Activated naive CD4-positive, alpha-beta T cell treated with Interleukin-2 at 50 U/mL for 16 hours (primary cell): ENCODE results near the gene KIRREL3.

ENCODE experiments used
- DNase-seq: peaks from one replicate; pipeline ENCODE4 v3.0.0-alpha.2; 2020

Gene KIRREL3

DNA sequence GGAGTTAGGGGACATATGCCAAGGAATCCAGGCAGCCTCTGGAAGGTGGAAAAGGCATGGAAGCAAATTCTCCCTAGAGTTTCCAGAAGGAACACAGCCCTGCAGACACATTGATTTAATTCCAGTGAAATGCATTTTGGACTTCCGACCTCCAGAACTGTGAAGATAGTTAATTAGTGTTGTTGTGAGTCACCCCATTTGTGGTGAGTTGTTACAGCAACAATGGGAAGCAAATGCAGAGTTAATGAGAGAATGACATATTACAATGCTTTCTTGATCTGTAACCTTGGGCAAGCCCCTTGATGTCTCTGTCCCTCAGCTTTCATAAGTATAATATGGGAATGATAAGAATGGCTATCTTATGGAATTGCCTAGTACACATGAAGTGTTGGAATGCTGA is 178.7 kb downstream of the KIRREL3 start:
- no peak for DNase-seq

DNA sequence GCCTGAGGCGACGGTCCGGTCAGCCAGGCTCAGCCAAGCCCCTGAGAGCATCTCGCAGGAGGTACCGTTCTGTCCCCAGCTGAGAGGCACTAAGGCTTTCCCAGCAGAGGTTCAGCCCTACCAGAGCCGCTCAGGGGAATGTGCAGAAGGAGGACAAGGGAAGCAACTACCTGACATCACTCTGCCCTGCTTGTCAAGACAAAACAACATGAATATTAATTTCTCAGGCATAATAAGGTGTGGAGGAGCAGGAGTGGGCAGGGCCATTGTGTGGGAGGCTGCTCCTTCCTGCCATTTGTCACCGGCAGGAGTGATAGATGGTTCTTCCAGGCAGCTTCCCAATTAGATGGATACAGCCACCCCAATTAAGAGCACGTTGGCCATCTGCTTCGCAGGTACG is 181.4 kb downstream of the KIRREL3 start:
- DNase-seq: no peak

DNA sequence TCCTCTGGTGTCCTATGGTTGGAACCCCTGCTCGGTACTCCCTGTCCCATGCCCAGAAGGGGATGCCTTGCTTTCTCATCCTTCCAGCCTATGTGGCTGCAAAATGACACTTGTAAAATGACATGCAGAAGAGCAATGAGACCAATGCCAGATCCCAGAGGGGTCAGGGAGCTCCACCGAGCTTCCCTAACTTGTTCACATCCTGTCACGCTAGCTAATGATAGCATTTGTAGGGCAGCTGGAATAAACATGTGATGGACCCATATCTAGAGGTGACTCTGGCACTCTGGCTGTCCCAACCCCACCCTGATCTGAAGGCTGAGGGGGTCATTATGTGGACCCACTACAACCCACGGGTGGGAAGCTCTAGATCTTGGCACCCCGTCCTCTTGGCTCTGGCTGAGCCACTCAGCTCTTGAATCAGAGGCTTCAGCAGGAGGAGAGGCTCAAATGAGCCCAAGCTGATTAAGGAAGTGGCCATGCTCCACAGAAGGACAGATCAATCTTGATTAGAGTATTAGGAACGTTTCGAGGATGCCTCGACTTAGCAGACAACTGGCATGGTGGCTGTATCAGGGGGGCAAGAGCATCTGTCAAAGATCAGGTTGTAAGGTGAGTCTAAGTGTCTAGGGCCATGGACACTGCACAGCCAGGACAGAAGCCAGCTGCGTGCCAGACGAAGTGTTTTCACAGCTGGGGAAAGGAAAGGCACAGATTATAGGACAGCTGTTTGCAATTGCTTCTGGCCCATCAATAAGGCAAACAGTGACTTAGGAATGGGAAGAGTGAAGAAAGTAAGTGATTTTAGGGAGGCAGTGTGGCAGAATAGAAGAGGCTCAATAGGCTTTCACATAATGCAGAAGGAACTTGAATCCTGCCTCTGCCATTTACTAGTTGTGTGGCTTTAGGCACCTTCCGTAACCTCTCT is 182.8 kb downstream of the KIRREL3 start:
- no peak for DNase-seq

DNA sequence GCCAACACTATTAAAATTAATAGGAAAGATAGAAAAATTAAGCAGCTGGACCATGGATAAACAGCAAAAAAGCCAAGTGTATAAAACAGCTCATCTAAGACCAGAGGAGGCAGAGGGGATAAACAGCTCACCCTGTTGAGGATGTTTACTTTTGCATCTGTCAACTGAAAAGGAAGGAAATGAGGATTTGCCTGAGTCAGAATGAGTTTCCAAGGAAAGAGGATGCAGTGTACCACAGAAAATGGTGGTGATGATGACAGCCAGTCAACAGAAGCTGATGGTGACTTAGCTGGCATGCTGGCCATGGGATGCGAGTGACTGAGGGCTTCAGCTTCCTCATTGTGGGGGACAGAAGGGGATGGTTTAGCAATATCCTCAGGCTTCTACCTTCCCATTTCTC is 183.5 kb downstream of the KIRREL3 start:
- DNase-seq: no peak

DNA sequence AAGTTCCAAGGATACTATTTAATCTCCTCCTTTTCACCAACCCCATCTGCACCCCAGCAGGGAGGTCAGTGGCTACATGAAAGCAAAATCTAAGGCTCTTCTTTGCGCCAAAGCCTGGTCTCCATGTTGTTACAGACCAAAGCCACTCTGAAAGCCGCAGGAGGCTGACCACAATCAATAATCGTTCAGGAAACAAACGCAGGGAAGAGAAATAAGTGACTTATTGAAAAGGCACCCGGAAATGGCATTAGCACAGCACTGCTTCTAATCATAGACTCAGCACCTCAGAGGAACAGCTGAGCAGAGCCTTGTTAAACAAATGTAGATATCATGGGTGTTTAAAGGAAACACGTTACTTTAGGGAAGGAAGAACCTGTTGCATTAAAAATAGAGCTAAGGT is 183.9 kb downstream of the KIRREL3 start:
- no peak for DNase-seq

DNA sequence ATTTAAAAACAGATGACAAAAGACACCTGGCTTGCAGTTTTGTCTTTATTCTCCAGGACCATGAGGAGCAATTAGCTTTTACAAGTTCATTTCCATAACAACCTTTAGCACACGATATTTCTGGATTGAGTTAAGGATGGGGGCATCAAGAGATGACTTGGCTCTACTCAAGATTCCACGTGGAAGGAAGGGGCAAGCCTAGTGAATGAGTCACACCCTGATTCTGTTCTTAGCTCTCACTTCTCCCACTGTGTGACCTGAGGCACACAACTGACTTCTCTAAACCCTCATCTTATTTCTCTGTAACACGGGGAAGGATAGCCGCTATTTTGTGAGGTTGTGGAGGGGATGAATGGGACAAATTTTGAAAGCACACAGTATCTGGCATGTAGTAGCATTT is 185.5 kb downstream of the KIRREL3 start:
- DNase-seq: no peak

DNA sequence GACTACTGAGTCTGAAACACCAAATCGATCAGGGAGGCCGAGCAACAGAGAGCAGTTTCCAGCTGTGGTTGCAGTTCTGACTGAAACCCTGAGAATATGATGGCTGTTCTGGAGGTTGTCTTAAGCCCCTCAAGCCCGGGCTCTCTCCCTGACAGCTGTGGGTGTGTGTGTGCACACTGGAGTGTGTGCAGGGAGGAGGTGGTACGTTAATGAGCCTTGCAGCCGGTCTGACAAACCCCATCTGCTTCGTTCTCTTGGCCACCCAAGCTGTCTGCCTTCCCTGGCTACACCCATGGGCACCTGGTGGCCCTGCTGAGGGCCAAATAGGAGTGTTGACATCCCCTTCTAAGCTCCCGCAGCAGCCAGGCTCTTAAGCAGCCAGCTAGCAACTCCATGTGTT is 189.8 kb downstream of the KIRREL3 start:
- DNase-seq: no peak

DNA sequence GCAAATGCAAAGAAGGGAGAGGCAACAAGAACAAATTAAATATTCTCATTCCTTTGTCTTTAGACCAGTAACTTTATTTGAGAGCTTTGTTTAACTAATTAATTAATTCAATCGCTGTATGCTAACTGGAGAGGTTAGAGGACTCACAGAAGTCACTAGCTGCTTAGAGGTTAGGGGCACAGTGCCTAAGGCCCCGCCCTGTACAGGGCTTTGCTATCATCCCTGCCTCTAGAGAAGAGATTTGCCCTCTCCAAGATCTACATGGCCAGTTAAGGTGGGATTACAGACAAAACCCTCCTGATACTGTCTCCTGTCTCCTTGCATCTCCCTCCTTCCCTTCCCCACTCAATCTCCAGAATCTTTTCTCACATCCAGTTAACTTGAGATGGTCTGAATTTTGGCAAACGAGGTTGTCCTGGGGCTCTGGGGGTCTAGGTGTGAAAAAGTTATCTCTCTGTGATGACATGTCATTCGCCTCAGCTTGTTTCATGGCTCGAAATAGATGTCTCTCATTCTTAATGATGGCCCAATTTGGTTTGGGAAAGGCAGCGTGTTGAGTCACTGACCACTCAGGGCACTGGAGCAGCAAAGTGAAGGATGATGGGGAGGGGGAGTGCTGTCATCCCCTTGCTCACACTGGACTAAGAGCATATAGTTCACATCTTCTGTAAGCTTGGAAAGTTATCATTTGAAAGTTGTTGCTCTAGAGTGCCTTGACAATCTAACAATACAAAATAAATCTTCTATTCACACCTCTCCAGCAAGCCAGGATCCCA is 190.9 kb downstream of the KIRREL3 start:
- no peak for DNase-seq

DNA sequence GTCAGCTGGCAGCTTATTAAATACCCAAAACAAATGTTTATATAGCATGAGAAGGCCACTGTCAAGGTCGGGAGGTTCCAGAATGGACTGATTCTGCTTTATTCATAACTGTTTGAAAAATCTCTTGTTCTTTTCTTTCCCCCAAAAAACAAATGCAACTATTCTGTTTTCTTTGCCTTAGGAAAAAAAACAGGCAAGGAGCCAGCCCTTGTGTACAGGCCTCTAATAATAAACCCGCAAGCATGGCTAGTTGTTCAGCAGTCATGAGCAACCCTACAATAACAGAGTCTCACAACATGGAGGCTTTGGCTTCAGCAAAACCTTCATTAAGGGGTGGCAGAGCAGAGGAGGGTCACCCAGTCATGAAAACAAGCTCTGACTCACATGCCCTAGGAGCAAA is 191.7 kb downstream of the KIRREL3 start:
- no peak for DNase-seq

DNA sequence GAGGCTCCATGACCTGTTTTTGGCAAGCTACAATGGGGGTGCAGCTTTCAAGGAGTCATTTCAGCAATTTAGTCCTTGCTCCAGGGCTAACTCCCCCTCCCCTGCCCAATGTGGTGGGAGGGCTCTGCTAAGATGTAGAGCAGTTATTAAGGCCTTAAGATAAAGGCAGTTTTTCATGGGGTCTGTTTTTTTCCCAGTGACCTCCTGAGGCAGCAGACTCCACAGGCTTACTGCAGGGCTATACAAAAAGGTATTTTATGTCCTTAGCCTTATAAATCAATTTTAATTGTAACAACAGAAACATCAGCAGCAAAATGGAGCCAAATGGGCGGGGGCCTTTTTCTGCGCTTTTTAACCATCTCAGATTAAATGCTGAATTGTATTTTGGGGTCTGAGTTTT is 192.3 kb downstream of the KIRREL3 start:
- no peak for DNase-seq

DNA sequence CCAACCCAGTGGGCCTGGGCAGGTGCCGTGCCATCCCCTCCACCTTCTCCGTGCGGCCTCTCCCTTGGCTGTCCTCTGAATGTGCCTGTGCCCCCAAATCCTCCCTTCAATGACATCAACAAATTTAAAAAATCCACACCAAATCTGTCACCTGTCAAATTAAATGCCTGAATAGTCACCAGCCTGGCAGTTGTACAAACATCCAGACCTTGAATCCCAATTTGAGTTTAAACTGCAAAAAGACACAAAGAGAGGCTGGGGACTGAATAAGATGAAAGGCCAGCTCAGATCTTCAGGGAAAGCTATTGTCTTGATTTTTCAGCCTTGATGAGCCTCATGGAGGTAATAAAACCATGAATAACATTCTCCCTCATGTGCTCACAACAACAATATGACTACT is 194.7 kb downstream of the KIRREL3 start:
- no peak for DNase-seq

DNA sequence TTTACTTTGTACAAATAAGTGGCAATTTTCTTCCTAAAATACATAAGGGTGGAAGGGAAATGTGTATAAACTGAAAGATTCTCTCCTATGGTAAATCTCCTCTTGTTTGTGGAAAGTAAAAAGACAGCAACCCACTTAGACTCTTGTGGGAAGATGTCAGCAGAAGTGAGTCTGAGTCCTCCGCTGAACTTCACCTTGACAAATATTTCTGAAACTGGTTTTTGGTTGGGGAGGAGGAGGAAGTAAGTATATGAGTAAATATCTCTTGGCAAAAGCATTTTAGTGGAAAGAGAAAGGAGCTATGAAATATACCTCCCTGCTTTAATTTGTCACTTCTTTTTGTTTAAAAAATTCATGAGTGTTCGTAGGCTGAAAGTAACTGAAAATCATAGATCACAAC is 196.2 kb downstream of the KIRREL3 start:
- no peak for DNase-seq

DNA sequence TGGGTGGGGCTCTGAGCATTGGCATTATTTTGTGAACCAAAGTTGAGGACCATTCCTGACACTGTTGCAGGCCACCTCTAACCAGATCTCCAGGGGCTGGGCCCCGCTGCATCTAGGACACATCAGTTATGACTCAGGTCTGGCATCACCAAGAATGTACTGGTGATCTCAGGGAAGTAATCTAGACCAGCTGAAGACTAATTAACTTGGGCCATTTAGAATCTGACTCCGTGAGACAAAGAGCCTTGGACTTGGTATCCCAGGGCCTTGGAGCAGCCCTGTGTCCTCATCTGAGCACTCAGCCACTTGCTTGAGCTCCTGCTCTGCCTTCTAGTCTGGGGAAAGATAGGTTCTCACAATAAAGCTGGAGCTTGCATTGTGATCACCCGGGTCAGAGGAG is 200.6 kb downstream of the KIRREL3 start:
- DNase-seq: no peak

DNA sequence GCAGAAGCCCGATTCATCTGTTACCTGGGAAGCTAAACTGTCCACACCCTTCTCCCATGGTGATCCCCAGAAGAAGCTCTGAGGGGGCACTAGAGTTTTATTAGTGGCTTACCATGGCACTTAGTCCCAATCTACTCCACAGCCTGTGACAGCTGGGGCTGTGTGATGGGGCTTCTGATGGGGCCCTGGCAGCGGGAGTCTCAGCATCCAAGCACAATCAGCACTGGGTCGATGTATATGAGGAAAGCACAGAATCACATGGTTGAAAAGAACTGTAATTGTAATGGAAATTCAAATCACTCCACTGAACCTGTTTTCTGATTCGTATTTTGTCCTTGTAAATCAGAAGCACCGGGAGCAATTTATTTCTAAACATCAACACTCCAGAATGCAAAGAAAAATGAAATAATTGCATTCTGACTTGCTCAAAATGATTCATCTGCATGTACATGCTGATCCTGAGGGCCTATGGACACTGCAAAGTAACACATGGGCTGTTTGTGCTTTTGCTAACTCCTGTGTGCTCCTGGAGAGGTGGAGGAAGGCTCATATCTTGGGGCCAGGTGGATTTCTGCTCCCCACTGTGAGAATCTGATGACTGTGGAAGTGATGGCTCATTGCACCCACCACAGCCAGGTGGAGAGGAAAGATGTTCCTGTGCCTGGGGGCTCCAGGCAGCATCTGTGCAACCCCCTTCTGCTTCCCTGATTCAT is 203.0 kb downstream of the KIRREL3 start:
- DNase-seq: no peak

DNA sequence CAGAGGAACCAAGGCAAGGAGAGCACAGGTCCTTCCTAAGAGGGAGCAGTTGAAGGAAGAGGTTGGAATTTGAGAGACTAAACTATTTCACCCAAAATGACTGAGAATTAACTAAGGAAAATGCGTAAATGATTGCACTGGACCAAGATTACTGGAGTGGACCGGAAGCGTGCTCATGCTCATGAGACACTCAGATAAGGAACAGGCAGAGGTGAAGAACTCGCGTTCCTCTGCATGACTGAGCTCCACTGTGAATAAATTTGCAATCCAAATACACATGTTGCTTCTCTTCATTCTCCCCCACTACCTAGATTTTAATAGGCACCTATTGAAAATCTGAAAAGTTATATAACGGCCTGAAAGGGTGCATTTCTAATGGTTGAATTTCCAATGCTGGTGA is 207.0 kb downstream of the KIRREL3 start:
- no peak for DNase-seq

DNA sequence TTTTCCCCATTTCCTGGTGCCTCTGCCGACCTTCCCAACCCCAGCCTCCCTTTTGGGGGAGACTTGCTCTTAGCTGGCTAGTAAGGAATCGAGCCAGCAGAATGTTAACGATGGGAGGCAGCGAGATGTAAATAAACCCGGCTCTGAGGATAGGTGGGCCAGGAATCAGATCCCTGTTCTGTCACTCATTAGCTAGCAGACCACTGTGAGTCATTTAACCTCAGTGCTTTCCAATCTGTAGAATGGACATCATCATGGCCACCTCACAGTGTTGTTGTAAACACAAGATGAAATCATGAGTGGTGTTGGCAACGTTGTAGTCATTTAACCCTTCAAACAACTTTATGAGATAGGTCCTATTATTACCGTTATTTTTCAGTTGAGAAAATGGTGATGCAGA is 208.6 kb downstream of the KIRREL3 start:
- no peak for DNase-seq

DNA sequence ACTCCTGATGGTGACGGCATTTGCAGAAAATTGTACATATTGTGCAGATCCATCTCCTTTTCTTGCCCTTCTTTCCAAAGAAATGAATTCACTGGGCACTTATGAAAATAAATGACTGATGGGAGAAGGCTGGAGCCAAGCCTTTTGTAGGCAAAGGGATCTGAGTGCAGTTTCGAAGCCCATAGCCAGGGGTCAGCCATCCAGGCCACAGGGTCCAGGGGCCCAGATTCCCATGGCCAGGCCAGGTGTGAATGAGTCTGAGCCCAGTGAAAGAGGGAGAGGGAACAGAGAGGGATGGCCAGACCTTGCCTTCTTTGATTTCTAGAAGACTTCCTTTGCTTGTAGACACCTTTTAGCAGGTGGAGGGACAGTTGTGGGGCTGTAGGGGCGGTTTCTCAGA is 209.1 kb downstream of the KIRREL3 start:
- DNase-seq: no peak

DNA sequence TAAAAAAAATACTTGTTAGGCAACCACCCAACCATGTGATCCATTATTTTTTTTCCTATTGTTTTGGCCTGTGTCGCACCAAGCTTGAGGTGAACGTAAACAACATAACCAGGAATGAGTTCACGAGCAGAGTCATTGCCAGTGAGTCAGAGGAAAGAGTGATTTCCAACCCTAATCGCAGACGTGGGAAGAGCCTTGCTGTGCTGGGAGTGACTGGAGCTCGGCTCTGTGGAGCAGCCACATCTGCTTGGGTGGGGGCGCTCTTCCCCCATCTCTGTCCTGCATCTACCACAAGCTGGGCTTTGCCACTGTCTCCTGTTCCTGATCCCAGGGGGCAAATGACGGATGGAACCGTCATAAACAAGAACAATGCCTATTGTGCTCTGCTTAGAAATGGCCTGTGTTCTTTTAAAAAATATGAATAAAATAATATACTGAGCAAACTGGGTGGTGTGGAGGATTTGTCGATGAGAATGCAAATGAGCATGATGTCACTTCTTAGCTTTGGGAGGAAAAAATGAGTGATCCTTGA is 210.0 kb downstream of the KIRREL3 start:
- DNase-seq: no peak

DNA sequence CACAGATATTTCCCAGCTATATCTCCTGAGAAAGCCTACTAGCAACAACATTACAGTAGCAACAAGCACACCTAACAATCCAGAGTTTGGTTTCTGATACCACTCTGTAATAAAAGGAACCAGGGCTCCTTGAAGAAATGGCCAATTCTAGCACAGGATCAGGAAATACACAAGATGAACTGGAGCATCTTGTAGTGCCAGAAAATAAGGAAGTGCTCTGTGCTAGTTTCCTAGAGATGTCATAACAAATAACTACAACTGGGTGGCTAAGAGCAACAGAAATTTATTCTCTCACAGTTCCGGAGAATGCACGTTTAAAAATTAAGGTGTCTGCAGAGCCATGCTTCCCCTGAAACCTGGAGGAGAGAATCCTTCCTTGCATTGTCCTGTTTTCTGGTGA is 217.8 kb downstream of the KIRREL3 start:
- DNase-seq: no peak

DNA sequence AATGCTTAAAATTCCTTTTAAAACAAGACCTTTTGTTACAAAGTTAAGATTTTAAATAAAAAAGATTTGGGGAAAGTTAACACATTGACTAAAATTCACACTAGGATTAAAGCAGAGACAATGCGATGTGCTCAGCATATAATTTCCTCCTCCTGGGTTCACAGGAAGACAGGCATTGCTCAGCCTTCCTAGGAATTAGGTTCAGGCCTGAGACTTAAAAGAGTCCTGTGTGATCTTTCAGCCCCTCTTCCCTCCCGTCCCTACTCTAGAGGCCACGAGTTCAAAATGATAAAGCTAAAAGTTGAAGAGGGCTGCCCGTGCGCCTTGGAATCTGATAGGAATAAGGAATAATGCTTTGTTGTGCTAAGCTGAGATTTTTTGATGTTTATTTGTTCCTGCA is 218.6 kb downstream of the KIRREL3 start:
- no peak for DNase-seq

DNA sequence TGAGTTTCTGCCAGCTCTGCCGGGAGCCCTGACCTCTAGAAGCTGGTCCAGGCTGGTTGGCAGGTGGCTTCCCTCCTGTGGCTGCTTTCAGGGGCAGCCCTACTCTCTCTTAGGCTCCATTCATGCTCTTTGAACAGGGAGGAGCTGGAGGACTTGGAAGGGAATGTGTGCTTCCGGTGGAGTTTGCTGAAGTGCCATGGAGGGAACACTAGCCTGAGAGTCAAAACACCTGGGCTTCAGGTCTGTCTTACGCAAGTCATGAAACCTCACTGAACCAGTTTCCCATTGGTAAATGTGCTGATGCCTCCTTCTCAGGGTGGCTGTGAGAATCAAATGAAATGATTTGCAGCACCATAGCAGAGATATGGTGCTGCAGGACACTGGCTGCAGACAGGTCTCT is 224.5 kb downstream of the KIRREL3 start:
- DNase-seq: no peak

DNA sequence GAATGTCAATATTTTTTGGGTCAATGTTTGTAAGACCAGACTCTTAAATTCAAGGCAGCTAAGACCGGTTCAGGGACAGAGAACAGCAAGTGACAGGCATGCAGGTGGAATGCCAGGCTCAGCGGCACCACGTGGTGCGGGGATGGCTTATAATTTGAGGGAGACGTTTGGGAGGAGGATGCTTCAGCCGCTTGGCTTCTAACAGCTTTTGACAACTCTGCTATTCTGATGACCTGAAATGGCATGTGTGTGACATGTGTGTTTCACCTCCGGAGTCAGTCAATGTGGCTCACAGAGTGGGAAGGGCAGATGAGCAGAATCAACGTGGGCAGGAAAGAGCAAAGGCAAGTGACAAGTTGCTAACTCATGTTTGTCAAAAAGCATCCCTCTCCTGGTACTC is 228.3 kb downstream of the KIRREL3 start:
- DNase-seq: no peak

DNA sequence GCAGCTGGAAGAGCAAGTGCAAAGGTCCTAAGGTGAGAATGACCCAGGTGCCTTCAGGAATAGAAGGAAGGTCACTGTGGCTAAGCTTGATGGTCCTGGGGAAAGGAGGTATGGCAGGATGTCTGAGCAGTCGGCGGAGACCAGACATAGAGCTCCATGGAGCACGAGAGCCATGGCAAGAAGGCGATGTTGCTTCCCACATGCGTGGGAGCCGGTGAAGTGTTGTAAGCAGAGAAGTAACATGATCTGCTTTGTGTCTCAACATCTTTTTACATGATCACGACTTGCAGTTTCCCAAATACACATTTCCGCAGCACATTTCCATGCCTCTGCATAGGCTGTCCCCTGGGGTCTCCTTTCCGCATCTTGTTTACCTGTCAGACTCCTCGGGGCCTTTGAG is 231.9 kb downstream of the KIRREL3 start:
- DNase-seq: no peak
